AG04450 (cell line): Measurements from ENCODE around the gene ALDH3A1. TPM values are rescaled to one million over a fixed set of nuclear protein-coding genes. Genes with fewer than 3 reads are reported as not detected.

ENCODE experiments used
- CTCF ChIA-PET: fragments of 300-600, 350-600 bp; formaldehyde crosslinking; extraction: SDS; loops from one replicate; lab custom pipeline; 2022; ENCODE audit warnings: antibody characterized with exemption, inconsistent platforms; lab: Charles Lee
- POLR2A ChIA-PET: fragments of 350-600 bp; formaldehyde crosslinking; extraction: SDS; loops from one replicate; lab custom pipeline; 2021; ENCODE audit warnings: antibody characterized with exemption, inconsistent platforms; lab: Yijun Ruan, JAX
- DNase-seq: peaks from one replicate; pipeline ENCODE4 v3.0.0-alpha.2; 2011; ENCODE audit warnings: low read depth, low spot score
- H3K27ac ChIP-seq: one replicate; pipeline ENCODE4 v1.5.1; 2012; ENCODE audit warnings: low read depth, low read length, control low read depth
- H3K27me3 ChIP-seq: one replicate; pipeline ENCODE4 v1.6.0; 2012; ENCODE audit warnings: low read length; ENCODE audit not compliant: control insufficient read depth, insufficient read depth
- H3K4me3 ChIP-seq: 2 replicates; pipeline ENCODE4 v1.5.1; 2011; ENCODE audit warnings: mild to moderate bottlenecking, low read depth, low read length, control low read depth
- H3K9me3 ChIP-seq: 2 replicates; pipeline ENCODE4 v1.5.1; 2012; ENCODE audit warnings: low read length; ENCODE audit not compliant: control insufficient read depth, insufficient read depth
- polyA plus RNA-seq: library from polyadenylated mRNA; depleted of rRNA; stranded (reverse); fragments of >200 nt; gene quantifications from 2 replicates; pipeline ENCODE4 v1.2.3, GENCODE V29; 2011
- TF ChIP-seq, protein P1 (sequence below): IDR thresholded peaks from 2 replicates; pipeline ENCODE4 v1.5.1; 2011; ENCODE audit warnings: low read depth, low read length, control low read depth, inconsistent platforms

Gene ALDH3A1
- polyA plus RNA-seq, 1 experiment, result 1.7 TPM

DNA sequence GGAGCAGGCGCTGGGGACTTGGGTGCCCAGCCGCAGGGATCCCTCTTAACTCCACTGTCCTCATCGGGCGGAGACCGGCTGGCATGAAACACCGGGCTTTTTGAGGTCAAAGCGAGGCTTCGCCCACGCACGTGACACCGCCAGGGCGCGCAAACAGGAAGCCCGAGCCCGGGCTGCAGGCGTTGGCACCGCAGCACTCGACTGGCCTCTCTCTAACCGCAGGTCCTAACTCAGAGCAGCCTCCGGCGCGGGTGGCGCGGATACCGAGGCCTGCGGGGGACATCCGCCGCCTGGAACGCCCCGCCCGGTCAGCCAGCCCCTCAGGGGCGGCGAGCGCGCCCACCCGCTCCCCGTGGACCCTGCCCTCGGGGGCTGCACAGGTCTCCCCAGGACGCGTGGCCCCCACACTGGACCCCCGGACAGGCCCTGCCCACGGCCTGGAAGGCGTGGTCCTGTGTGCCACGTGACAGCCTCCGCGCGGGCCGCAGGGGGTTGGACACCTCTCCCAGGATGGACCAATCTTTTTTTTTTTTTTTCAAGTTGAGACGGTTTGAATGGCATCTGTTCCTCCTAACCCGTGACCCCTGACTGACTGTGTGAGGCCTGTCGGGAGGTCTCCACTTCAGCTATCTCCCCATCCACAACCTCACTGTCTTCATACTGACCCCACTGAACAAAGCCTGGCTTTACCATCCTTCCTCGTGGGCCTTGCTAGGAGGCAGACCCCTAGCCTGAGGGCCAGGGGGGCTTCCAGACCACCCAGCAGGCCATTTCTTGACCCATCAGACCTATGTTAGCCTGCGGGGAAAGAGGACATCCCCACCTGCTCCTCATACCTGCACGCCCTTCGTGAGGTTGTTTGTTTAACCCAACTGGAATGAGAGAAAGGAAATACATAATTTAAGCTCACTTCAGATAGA lies 23.3 kb downstream of the ALDH3A1 start:
- Histone ChIP-seq H3K27me3 (peaks cover 6% of the 10 kb centered on the region), H3K27ac (no peak overlapping the region), H3K4me3 (no peak overlapping the region; the same call in 1 of the 2 replicates), H3K9me3 (no peaks in the 10 kb centered on the region)
- CTCF ChIA-PET, result no interaction called here
- DNase-seq, result no peak
- POLR2A ChIA-PET, result no interaction called here
- TF ChIP-seq, protein P1, sequence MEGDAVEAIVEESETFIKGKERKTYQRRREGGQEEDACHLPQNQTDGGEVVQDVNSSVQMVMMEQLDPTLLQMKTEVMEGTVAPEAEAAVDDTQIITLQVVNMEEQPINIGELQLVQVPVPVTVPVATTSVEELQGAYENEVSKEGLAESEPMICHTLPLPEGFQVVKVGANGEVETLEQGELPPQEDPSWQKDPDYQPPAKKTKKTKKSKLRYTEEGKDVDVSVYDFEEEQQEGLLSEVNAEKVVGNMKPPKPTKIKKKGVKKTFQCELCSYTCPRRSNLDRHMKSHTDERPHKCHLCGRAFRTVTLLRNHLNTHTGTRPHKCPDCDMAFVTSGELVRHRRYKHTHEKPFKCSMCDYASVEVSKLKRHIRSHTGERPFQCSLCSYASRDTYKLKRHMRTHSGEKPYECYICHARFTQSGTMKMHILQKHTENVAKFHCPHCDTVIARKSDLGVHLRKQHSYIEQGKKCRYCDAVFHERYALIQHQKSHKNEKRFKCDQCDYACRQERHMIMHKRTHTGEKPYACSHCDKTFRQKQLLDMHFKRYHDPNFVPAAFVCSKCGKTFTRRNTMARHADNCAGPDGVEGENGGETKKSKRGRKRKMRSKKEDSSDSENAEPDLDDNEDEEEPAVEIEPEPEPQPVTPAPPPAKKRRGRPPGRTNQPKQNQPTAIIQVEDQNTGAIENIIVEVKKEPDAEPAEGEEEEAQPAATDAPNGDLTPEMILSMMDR, result no peak

DNA sequence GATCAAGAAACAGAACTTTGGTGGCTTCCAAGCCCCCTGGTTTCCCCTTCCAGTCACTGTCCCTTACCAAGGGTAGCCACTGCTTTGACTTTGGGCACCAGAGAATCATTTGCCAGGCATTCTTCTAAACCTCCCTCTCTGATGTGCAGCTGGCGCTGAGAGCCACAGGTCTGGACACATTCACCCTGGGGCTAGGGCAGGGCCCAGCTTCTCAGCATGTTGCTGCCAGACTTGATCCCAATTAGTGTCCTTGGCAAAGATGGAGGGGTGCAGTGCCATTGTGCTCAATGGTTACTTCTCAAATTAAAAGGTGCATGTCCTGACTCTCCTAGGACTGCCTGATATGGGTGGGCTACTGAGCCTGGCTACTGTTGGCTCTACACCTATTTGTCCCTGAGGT lies 24.1 kb downstream of the ALDH3A1 start:
- no peak overlapping the region for H3K4me3 ChIP-seq
- peaks cover 10% of the 10 kb centered on the region for H3K27me3 ChIP-seq
- POLR2A ChIA-PET, result no interaction called here
- TF ChIP-seq, protein P1, result no peak
- DNase-seq, result no peak
- no peaks in the 10 kb centered on the region for H3K9me3 ChIP-seq
- CTCF ChIA-PET, result no interaction called here
- no peak overlapping the region for H3K27ac ChIP-seq

DNA sequence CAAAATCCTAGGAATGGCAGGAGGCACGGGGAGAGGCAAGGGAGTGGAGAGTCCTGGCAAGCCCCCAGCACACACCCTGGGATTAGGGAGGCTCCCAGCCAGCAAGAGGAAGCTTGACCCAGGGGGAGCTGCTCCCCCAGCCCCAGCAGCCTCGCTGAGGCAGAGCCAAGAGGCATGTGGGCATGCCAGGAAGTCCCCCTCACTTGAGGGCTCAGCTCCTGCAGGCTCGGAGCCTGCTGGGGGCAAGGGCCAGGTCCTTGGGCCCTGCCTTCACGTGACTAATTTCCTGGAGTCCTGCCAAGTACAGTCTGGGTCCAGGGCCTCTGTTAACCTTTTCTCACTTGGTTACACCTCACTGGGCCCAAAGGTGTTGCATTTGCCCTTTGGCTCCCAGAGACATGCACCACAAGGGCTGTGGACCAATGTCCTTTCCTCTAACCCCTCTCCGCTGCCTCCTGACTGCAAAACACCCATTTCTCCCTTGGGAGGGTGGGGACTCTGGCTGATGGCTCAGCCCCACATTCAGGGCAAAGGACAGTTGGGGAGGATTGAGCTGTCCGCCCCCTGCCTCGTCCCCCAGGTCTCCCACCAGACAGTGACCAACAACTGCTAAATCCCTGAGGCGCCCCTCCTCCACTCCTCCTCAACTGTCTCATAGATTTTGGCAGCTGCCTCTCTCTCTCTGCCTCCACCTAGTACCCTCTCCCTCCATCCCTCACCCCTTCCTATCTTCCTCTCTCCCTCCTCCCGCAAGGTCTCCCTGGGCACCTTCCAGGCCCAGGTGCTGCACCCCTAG lies 27.3 kb downstream of the ALDH3A1 start:
- Histone ChIP-seq H3K4me3 (no peak overlapping the region), H3K9me3 (no peaks in the 10 kb centered on the region), H3K27me3 (peaks cover 21% of the 10 kb centered on the region), H3K27ac (no peak overlapping the region)
- TF ChIP-seq, protein P1, result no peak
- ChIA-PET CTCF (no interaction called here), POLR2A (interaction anchor here (0.8 kb wide), 1 partner anchor 24 kb away, joined by 4 read pairs; no protein-coding TSS in a partner anchor)
- no peak for DNase-seq

DNA sequence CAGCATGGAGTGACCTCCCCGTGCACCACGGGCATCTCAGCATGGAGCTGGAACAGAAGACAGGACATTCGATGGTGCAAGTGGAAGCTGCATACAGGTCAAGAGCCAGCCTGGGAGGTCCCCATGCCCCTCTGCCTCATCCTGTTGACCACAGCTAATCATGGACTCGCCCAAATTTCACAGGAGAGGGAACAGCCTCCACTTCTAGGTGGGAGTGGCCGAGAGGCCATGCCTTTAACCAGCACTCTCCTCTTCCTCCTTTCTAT lies 28.0 kb downstream of the ALDH3A1 start:
- Histone ChIP-seq H3K27me3 (peaks cover 21% of the 10 kb centered on the region), H3K4me3 (no peak overlapping the region), H3K9me3 (no peaks in the 10 kb centered on the region), H3K27ac (no peak overlapping the region)
- ChIA-PET CTCF (no interaction called here), POLR2A (interaction anchor here (0.8 kb wide), 1 partner anchor 25 kb away, joined by 4 read pairs; no protein-coding TSS in a partner anchor)
- DNase-seq, result no peak
- TF ChIP-seq, protein P1, result no peak
